ENCODE results near the gene SCLT1. TPM values are rescaled to one million over a fixed set of nuclear protein-coding genes. Genes with fewer than 3 reads are reported as not detected.

SCLT1 gene
- total and polyA plus RNA-seq, 2 of the 13 experiments (the other 11 are each of a cell fraction or from before 2014, with no cell fraction given): 1.5 to 8.7 TPM

DNA sequence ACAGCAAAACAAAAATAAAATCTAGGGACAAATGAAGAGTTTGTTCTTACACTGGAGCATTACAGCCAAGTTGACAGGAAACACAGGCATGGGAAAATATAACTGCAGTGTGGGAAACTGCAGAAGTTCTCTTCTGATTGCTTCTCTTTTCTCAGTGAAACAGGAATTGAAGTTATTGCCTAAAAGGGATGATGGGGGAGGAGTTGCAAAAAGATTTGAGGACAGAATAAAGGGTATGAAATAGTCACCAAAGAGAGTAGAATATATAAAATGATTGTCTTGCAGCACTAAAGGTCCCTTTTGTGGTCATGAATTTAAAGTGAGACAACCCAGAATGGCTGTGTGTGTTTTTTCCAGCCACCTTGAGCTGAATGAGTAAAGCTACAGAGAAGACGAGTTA, 180.1 kb downstream of the SCLT1 start:
- Histone ChIP-seq H3K4me1 (ENCODE audit: insufficient read depth, low read length) (no peaks in the 10 kb centered on the region), H3K36me3 (replicated peaks in 1 of 2; ENCODE audit: control insufficient read depth in 1 of 2, insufficient read depth in 2 of 2, low read length in 2 of 2) (no peaks in the 10 kb centered on the region), H3K27me3 (ENCODE audit: control insufficient read depth in 1 of 2, insufficient read depth in 2 of 2, low read length in 2 of 2) (no peaks in the 10 kb centered on the region; a peak in 1 of 5 replicates), H3K79me2 (ENCODE audit: insufficient read depth, low read length) (no peaks in the 10 kb centered on the region), H2AFZ (ENCODE audit: low read length) (no peak overlapping the region), H4K20me1 (ENCODE audit: insufficient read depth, low read length) (no peaks in the 10 kb centered on the region), H3K27ac (ENCODE audit: extremely low read length, insufficient read depth, low read length) (no peak overlapping the region), H3K9ac (ENCODE audit: insufficient read depth, low read depth, low read length) (no peak overlapping the region), H3K4me3 (replicated peaks in 1 of 3; ENCODE audit: insufficient read depth in 1 of 3, low read depth in 2 of 3, low read length in 3 of 3) (no peak overlapping the region), H3K9me3 (ENCODE audit: low read length) (no peaks in the 10 kb centered on the region), H3K4me2 (ENCODE audit: low read depth, low read length) (no peak overlapping the region)
- FAIRE-seq (no peak), DNase-seq (ENCODE audit: low spot score) (no peak), ATAC-seq (no peak)
- intact Hi-C loops (cut with micrococcal nuclease; ENCODE audit: unreplicated experiment): no loop called here
- in situ Hi-C loops (cut with HindIII; ENCODE audit: extremely low pct_ligation_motif_present, low pct_unique_long_range_greater_than_20kb): no loop called here
- ChIA-PET POLR2A (no interaction called here), CTCF (ENCODE audit: low intra/inter-chr PET ratio, low total read pairs) (no interaction called here)
- 100% methylated on average over 1 of the region's 1 CpG for WGBS (ENCODE audit: low lambda C conversion rate)
- no peak for TF ChIP-seq EEA1 (CRISPR knock-in tag; IDR thresholded peaks at IDR 0.05; ENCODE audit: borderline replicate concordance)
- no TSS peak for BruUV-seq (replicated peaks)

DNA sequence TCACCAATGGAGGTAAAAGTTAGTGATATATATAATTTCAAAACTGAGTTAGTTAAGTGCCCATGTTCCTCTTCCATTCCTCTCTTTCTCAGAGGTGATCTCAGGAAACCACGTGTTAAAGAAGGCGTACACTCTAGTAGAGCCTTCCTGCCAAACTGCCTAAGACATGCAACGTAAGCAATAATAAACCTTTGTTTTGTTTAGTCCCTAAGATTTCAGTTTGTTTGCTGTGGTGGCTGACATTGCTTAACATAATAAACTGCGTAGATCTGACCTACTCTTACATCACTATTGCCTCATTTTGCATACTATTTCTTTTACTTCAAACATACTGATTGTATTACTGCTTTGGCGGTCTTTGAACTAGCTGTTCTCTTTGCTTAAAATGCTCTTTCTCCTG, 184.6 kb downstream of the SCLT1 start:
- Histone ChIP-seq H4K20me1 (ENCODE audit: insufficient read depth, low read length) (no peaks in the 10 kb centered on the region), H3K9ac (ENCODE audit: insufficient read depth, low read depth, low read length) (no peak overlapping the region), H3K27me3 (ENCODE audit: control insufficient read depth in 1 of 2, insufficient read depth in 2 of 2, low read length in 2 of 2) (no peaks in the 10 kb centered on the region; a peak in 1 of 5 replicates), H2AFZ (ENCODE audit: low read length) (no peak overlapping the region), H3K27ac (ENCODE audit: extremely low read length, insufficient read depth, low read length) (no peak overlapping the region), H3K4me3 (replicated peaks in 1 of 3; ENCODE audit: insufficient read depth in 1 of 3, low read depth in 2 of 3, low read length in 3 of 3) (no peak overlapping the region), H3K36me3 (replicated peaks in 1 of 2; ENCODE audit: control insufficient read depth in 1 of 2, insufficient read depth in 2 of 2, low read length in 2 of 2) (no peaks in the 10 kb centered on the region), H3K9me3 (ENCODE audit: low read length) (no peaks in the 10 kb centered on the region), H3K4me1 (ENCODE audit: insufficient read depth, low read length) (no peaks in the 10 kb centered on the region), H3K79me2 (ENCODE audit: insufficient read depth, low read length) (no peaks in the 10 kb centered on the region), H3K4me2 (ENCODE audit: low read depth, low read length) (no peak overlapping the region)
- TF ChIP-seq CEBPB (IDR thresholded peaks at IDR 0.05; ENCODE audit: borderline replicate concordance, low read depth, low read length) (0 out of 2 replicates have a peak, but pooled peaks have one; percentile 9), SALL1 (CRISPR knock-in tag; IDR thresholded peaks at IDR 0.05) (no peak)
- BruUV-seq (replicated peaks): no TSS peak
- DNase-seq (ENCODE audit: low spot score) (no peak), ATAC-seq (no peak), FAIRE-seq (no peak)
- intact Hi-C loops (cut with micrococcal nuclease; ENCODE audit: unreplicated experiment): no loop called here
- ChIA-PET CTCF (ENCODE audit: low intra/inter-chr PET ratio, low total read pairs) (no interaction called here), POLR2A (no interaction called here)
- in situ Hi-C loops (cut with HindIII; ENCODE audit: extremely low pct_ligation_motif_present, low pct_unique_long_range_greater_than_20kb): no loop called here
- WGBS (ENCODE audit: low lambda C conversion rate): 95% methylated on average over 5 of the region's 5 CpGs

Data from HepG2 (cell line).